HepG2 (cell line): Measurements from ENCODE around the gene FDXACB1.

Source experiments
- CEBPB ChIP-seq: IDR thresholded peaks from 2 replicates; pipeline ENCODE4 v1.6.1; 2011; ENCODE audit warnings: low read depth, low read length, improper control_type of control experiment, borderline replicate concordance
- HHEX ChIP-seq: IDR thresholded peaks from 2 replicates; pipeline ENCODE4 v1.6.1; 2016; ENCODE audit warnings: control low read depth
- PCBP1 ChIP-seq: fragments of 200-400 bp; formaldehyde crosslinking; IDR thresholded peaks from 2 replicates; pipeline ENCODE4 v1.6.1; 2017; ENCODE audit warnings: mild to moderate bottlenecking, low read depth, low read length, borderline replicate concordance
- POLR2A ChIP-seq, 2 experiments: IDR thresholded peaks; 2 replicates each; pipeline ENCODE4 v1.6.1; 2011; ENCODE audit warnings: low read depth in 2 of 2, low read length in 2 of 2, mild to moderate bottlenecking in 1 of 2, moderate library complexity in 1 of 2; ENCODE audit not compliant: insufficient read depth in 1 of 2
- ZNF652 ChIP-seq: IDR thresholded peaks from 2 replicates; pipeline ENCODE4 v1.6.1; 2016; ENCODE audit warnings: low read depth, borderline replicate concordance
- TF ChIP-seq, protein P1 (sequence below): sonication (generic); formaldehyde crosslinking; IDR thresholded peaks from 2 replicates; pipeline ENCODE4 v1.5.0; 2020; ENCODE audit warnings: mild to moderate bottlenecking, missing genetic modification reagents, moderate library complexity
- TF ChIP-seq, protein P2 (sequence below): sonication (generic); formaldehyde crosslinking; IDR thresholded peaks from 2 replicates; pipeline ENCODE4 v1.5.0; 2020; ENCODE audit warnings: missing genetic modification reagents

DNA sequence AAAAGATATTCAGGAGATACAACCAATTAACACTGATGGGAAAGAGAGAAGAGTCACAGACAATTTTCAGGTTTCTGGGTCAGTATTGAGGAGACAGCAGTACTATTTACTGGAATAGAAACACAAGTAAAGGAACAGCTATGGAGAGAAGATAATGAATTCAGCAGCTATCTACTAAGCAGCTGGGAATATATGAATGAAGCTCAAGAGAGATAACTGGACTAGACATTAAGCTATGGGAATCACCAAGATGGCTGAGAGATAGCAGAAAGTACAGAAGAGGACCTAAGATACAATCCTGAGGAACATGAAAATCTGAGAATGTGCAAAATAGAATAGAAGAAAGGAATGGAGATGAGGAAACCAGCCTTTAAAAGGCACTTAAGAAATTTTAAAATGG lies 23.5 kb downstream of the FDXACB1 start:
- TF ChIP-seq, protein P1, sequence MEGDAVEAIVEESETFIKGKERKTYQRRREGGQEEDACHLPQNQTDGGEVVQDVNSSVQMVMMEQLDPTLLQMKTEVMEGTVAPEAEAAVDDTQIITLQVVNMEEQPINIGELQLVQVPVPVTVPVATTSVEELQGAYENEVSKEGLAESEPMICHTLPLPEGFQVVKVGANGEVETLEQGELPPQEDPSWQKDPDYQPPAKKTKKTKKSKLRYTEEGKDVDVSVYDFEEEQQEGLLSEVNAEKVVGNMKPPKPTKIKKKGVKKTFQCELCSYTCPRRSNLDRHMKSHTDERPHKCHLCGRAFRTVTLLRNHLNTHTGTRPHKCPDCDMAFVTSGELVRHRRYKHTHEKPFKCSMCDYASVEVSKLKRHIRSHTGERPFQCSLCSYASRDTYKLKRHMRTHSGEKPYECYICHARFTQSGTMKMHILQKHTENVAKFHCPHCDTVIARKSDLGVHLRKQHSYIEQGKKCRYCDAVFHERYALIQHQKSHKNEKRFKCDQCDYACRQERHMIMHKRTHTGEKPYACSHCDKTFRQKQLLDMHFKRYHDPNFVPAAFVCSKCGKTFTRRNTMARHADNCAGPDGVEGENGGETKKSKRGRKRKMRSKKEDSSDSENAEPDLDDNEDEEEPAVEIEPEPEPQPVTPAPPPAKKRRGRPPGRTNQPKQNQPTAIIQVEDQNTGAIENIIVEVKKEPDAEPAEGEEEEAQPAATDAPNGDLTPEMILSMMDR (CRISPR knock-in tag), result no peak
- TF ChIP-seq POLR2A (IDR thresholded peaks at IDR 0.05; ENCODE audit: insufficient read depth in 1 of 2, low read depth in 2 of 2, low read length in 2 of 2) (no peak), CEBPB (no peak), PCBP1 (no peak), ZNF652 (CRISPR knock-in tag) (no peak), HHEX (no peak)
- TF ChIP-seq, protein P2, sequence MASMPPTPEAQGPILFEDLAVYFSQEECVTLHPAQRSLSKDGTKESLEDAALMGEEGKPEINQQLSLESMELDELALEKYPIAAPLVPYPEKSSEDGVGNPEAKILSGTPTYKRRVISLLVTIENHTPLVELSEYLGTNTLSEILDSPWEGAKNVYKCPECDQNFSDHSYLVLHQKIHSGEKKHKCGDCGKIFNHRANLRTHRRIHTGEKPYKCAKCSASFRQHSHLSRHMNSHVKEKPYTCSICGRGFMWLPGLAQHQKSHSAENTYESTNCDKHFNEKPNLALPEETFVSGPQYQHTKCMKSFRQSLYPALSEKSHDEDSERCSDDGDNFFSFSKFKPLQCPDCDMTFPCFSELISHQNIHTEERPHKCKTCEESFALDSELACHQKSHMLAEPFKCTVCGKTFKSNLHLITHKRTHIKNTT, result no peak
